Prostate gland (tissue), 2 donors: Measurements from ENCODE around the gene INSR. TPM values are rescaled to one million over a fixed set of nuclear protein-coding genes. Genes with fewer than 3 reads are reported as not detected.
"Not testable (repeated sequence)": the region's sequence is repeated elsewhere in the genome, so short reads cannot be mapped to it uniquely, and the experiment has no call there.

Experiments
- DNase-seq: peaks from one replicate; pipeline ENCODE4 v3.0.0-alpha.2; 2019; ENCODE audit warnings: low spot score
- H3K27ac ChIP-seq, 2 donors: fragments of 200-600 bp; sonication (generic); 2 replicates each; pipeline ENCODE4 v1.5.1; 2017 to 2019
- H3K27me3 ChIP-seq: fragments of 200-600 bp; sonication (generic); replicated peaks from 2 replicates; pipeline ENCODE4 v1.5.1; 2019; ENCODE audit not compliant: insufficient read depth
- H3K36me3 ChIP-seq, 2 donors: fragments of 200-600 bp; sonication (generic); 1 replicate in 1 of 2; 2 replicates in 1 of 2; pipeline versions ENCODE4 v1.5.1 to v1.8.1; 2017 to 2019
- H3K4me1 ChIP-seq: fragments of 200-600 bp; sonication (generic); replicated peaks from 2 replicates; pipeline ENCODE4 v1.5.1; 2019
- H3K4me3 ChIP-seq, 2 donors: fragments of 200-600 bp; sonication (generic); 2 replicates each; pipeline ENCODE4 v1.5.1; 2017 to 2019
- H3K9me3 ChIP-seq: fragments of 200-600 bp; sonication (generic); 2 replicates; pipeline ENCODE4 v1.5.1; 2017
- CTCF ChIP-seq, 4 experiments: fragments of 200-600 bp in 2 of 4; fragments of 450-650 bp in 2 of 4; sonication (generic) in 2 of 4; IDR thresholded peaks; 1 replicate in 3 of 4; 2 replicates in 1 of 4; pipeline ENCODE4 v1.5.1; 2016 to 2019; ENCODE audit warnings: antibody characterized with exemption in 4 of 4, mild to moderate bottlenecking in 2 of 4, moderate library complexity in 2 of 4
- POLR2A ChIP-seq: fragments of 450-650 bp; IDR thresholded peaks from one replicate; pipeline ENCODE4 v1.6.1; 2016; ENCODE audit warnings: antibody characterized with exemption, mild to moderate bottlenecking
- POLR2AphosphoS5 ChIP-seq: sonication (generic); formaldehyde crosslinking; IDR thresholded peaks from one replicate; pipeline ENCODE4 v1.6.1; 2017; ENCODE audit warnings: antibody characterized with exemption
- WGBS: methylation state at CpG from one replicate; pipeline ENCODE4 v1.1.5; 2018; 5-methylcytosine and 5-hydroxymethylcytosine counted together
- intact Hi-C: fragments of 100-400 bp; cut with DNase I; formaldehyde crosslinking; loops from one replicate; pipeline ENCODE4 v1.14.2; 2022
- total RNA-seq, 2 donors: library from RNA; depleted of rRNA; stranded (reverse); fragments of >200 nt; gene quantifications; one replicate each; pipeline ENCODE4 v1.1.0, GENCODE V29; 2016

The INSR gene
- total RNA-seq, 2 donors from 2014 or later, result 51.2 to 124 TPM

- WGBS, result 75% methylated on average over 1 of the region's 1 CpG
- TF ChIP-seq POLR2A (no peak), CTCF (IDR thresholded peaks at IDR 0.05) (no peak), POLR2AphosphoS5 (no peak)
Observed at GRCh38 chr19:7228935-7229541, 65.2 kb downstream of the INSR start.

GRCh38 chr19:7227735-7228134 lies 66.5 kb downstream of the INSR start:
- WGBS, result 73% methylated on average over 6 of the region's 6 CpGs
- H3K4me3 ChIP-seq, result no peak overlapping the region
- no peak for DNase-seq

More at GRCh38 chr19:7228935-7229541, 65.2 kb downstream of the INSR start:
- Histone ChIP-seq H3K36me3 (no peaks in the 10 kb centered on the region), H3K27me3 (no peaks in the 10 kb centered on the region), H3K9me3 (no peaks in the 10 kb centered on the region), H3K4me1 (no peaks in the 10 kb centered on the region), H3K4me3 (no peak overlapping the region), H3K27ac (no peak overlapping the region)
- no peak for DNase-seq
- intact Hi-C loops, result no loop called here

GRCh38 chr19:7227149-7227548 lies 67.1 kb downstream of the INSR start:
- H3K27me3 ChIP-seq, H3K9me3 ChIP-seq, H3K36me3 ChIP-seq, H3K4me1 ChIP-seq, intact Hi-C loops, H3K27ac ChIP-seq, H3K4me3 ChIP-seq, DNase-seq: not testable (repeated sequence)
- 88% methylated on average over 5 of the region's 5 CpGs for WGBS

More at GRCh38 chr19:7227735-7228134, 66.5 kb downstream of the INSR start:
- TF ChIP-seq CTCF (IDR thresholded peaks at IDR 0.05), result no peak
- no peak for TF ChIP-seq POLR2AphosphoS5
- TF ChIP-seq POLR2A, result no peak
- Histone ChIP-seq H3K36me3 (no peaks in the 10 kb centered on the region), H3K27ac (no peak overlapping the region), H3K9me3 (no peaks in the 10 kb centered on the region), H3K27me3 (no peaks in the 10 kb centered on the region), H3K4me1 (no peaks in the 10 kb centered on the region)
- intact Hi-C loops, result no loop called here

GRCh38 chr19:7226739-7227138 lies 67.5 kb downstream of the INSR start:
- no peak for TF ChIP-seq POLR2A
- TF ChIP-seq POLR2AphosphoS5, result no peak
- Histone ChIP-seq H3K27me3 (no peaks in the 10 kb centered on the region), H3K27ac (no peak overlapping the region), H3K4me3 (no peak overlapping the region), H3K4me1 (no peaks in the 10 kb centered on the region), H3K36me3 (no peaks in the 10 kb centered on the region), H3K9me3 (no peaks in the 10 kb centered on the region)
- no peak for DNase-seq
- intact Hi-C loops, result no loop called here

GRCh38 chr19:7225741-7226140 lies 68.5 kb downstream of the INSR start:
- WGBS, result 68% methylated on average over 10 of the region's 10 CpGs
- intact Hi-C loops, result no loop called here
- DNase-seq, result no peak
- no peak overlapping the region for H3K27ac ChIP-seq
- H3K4me1 ChIP-seq, result no peaks in the 10 kb centered on the region
- TF ChIP-seq POLR2A (no peak), POLR2AphosphoS5 (no peak), CTCF (IDR thresholded peaks at IDR 0.05) (no peak)
- H3K27me3 ChIP-seq, result no peaks in the 10 kb centered on the region
- H3K9me3 ChIP-seq, result no peaks in the 10 kb centered on the region
- no peak overlapping the region for H3K4me3 ChIP-seq
- H3K36me3 ChIP-seq, result no peaks in the 10 kb centered on the region

GRCh38 chr19:7224995-7225394 lies 69.2 kb downstream of the INSR start:
- TF ChIP-seq CTCF (IDR thresholded peaks at IDR 0.05), result no peak
- no peak for TF ChIP-seq POLR2AphosphoS5
- TF ChIP-seq POLR2A, result no peak
- Histone ChIP-seq H3K4me1 (no peaks in the 10 kb centered on the region), H3K27me3 (no peaks in the 10 kb centered on the region), H3K4me3 (no peak overlapping the region), H3K27ac (peak overlapping the region in 1 of 2 donors; percentile 56), H3K9me3 (no peaks in the 10 kb centered on the region), H3K36me3 (no peaks in the 10 kb centered on the region)
- WGBS, result 92% methylated on average over 7 of the region's 7 CpGs
- no peak for DNase-seq
- intact Hi-C loops, result no loop called here
